HCT116 (cell line): ENCODE results near the gene VWA3B.

Source experiments
- CBX3 ChIP-seq: IDR thresholded peaks from 2 replicates; pipeline ENCODE4 v1.6.1; 2012; ENCODE audit warnings: low read depth
- CEBPB ChIP-seq: IDR thresholded peaks from 2 replicates; pipeline ENCODE4 v1.6.1; 2012; ENCODE audit warnings: low read depth
- EZH2 ChIP-seq: fragments of 200-600 bp; sonication (generic); IDR thresholded peaks from 2 replicates; pipeline ENCODE4 v1.6.1; 2017; ENCODE audit warnings: antibody characterized with exemption, mixed run types
- EZH2phosphoT487 ChIP-seq: fragments of 200-600 bp; IDR thresholded peaks from 2 replicates; pipeline ENCODE4 v1.6.1; 2018; ENCODE audit warnings: antibody characterized with exemption, borderline replicate concordance
- JUND ChIP-seq: IDR thresholded peaks from 2 replicates; pipeline ENCODE4 v1.6.1; 2012
- POLR2A ChIP-seq: IDR thresholded peaks from 2 replicates; pipeline ENCODE4 v1.7.0; 2011; ENCODE audit warnings: borderline replicate concordance; ENCODE audit not compliant: insufficient read depth, insufficient read length; ENCODE audit errors: extremely low read depth
- POLR2AphosphoS5 ChIP-seq: IDR thresholded peaks from 2 replicates; pipeline ENCODE4 v1.6.1; 2011; ENCODE audit warnings: mild to moderate bottlenecking, low read depth, low read length, moderate library complexity
- REST ChIP-seq: IDR thresholded peaks from 2 replicates; pipeline ENCODE4 v1.6.1; 2012; ENCODE audit warnings: low read depth
- TCF7L2 ChIP-seq: IDR thresholded peaks from 2 replicates; pipeline ENCODE4 v1.7.0; 2011; ENCODE audit warnings: borderline replicate concordance, inconsistent platforms; ENCODE audit not compliant: insufficient read depth, insufficient read length; ENCODE audit errors: extremely low read depth
- ZBTB33 ChIP-seq: IDR thresholded peaks from 2 replicates; pipeline ENCODE4 v1.6.1; 2011; ENCODE audit warnings: mild to moderate bottlenecking, low read length, moderate library complexity; ENCODE audit not compliant: insufficient replicate concordance; ENCODE audit errors: extremely low read depth
- ZNF274 ChIP-seq: fragments of 200-500 bp; sonication (Bioruptor generic); IDR thresholded peaks from 2 replicates; pipeline ENCODE4 v1.6.1; 2014; ENCODE audit warnings: mild to moderate bottlenecking, low read depth, low read length, inconsistent platforms
- TF ChIP-seq, protein P1 (sequence below), 3 experiments: fragments of 200-600 bp in 1 of 3; sonication (generic) in 1 of 3; IDR thresholded peaks in 2 of 3; conservative IDR thresholded peaks in 1 of 3; 2 replicates each; pipeline ENCODE4 v1.5.1; 2012 to 2017; ENCODE audit warnings: low read depth in 2 of 3, low read length in 2 of 3, antibody characterized with exemption in 1 of 3, borderline replicate concordance in 1 of 3, control low read depth in 1 of 3, mild to moderate bottlenecking in 1 of 3, mixed read lengths in 1 of 3, mixed run types in 1 of 3, moderate library complexity in 1 of 3; ENCODE audit not compliant: insufficient read depth in 1 of 3

- no peak for TF ChIP-seq TCF7L2
- no peak for TF ChIP-seq POLR2A
- TF ChIP-seq, protein P1, sequence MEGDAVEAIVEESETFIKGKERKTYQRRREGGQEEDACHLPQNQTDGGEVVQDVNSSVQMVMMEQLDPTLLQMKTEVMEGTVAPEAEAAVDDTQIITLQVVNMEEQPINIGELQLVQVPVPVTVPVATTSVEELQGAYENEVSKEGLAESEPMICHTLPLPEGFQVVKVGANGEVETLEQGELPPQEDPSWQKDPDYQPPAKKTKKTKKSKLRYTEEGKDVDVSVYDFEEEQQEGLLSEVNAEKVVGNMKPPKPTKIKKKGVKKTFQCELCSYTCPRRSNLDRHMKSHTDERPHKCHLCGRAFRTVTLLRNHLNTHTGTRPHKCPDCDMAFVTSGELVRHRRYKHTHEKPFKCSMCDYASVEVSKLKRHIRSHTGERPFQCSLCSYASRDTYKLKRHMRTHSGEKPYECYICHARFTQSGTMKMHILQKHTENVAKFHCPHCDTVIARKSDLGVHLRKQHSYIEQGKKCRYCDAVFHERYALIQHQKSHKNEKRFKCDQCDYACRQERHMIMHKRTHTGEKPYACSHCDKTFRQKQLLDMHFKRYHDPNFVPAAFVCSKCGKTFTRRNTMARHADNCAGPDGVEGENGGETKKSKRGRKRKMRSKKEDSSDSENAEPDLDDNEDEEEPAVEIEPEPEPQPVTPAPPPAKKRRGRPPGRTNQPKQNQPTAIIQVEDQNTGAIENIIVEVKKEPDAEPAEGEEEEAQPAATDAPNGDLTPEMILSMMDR (IDR thresholded peaks at IDR 0.05 in 2 of 3, conservative IDR thresholded peaks at IDR 0.05 in 1 of 3; ENCODE audit: borderline replicate concordance in 1 of 3, insufficient read depth in 1 of 3, low read depth in 2 of 3, low read length in 2 of 3), result no peak
- TF ChIP-seq POLR2AphosphoS5, result no peak
- TF ChIP-seq EZH2phosphoT487, result no peak
- no peak for TF ChIP-seq CBX3
- TF ChIP-seq EZH2, result no peak
- no peak for TF ChIP-seq JUND
- no peak for TF ChIP-seq REST
- TF ChIP-seq ZBTB33, result no peak
- TF ChIP-seq ZNF274, result no peak
- TF ChIP-seq CEBPB, result no peak
Observed at GRCh38 chr2:98258906-98259305, 171.9 kb downstream of the VWA3B start.
